ENCODE measurements around the gene MAP7D2. TPM values are rescaled to one million over a fixed set of nuclear protein-coding genes. Genes with fewer than 3 reads are reported as not detected.
"Not testable (repeated sequence)": the region's sequence is repeated elsewhere in the genome, so short reads cannot be mapped to it uniquely, and the experiment has no call there.

Gene MAP7D2
- 1.6 TPM for total RNA-seq

- Histone ChIP-seq H3K4me3 (ENCODE audit: low read length) (no peak within 1 kb of the TSS), H3K9me3 (ENCODE audit: low read depth, low read length) (no peaks in the 10 kb centered on the region), H3K27me3 (ENCODE audit: insufficient read depth, low read length) (peaks cover 19% of the 10 kb centered on the region), H3K4me1 (ENCODE audit: insufficient read depth, low read length) (no peaks in the 10 kb centered on the region)
These were observed at the start of gene MAP7D2 for GRCh38 chrX:20116577-20117240. Gene MAP7D2, minus strand, starts transcription at chrX:20116907. Its CDS starts 28 bp downstream, at chrX:20116879.

GRCh38 chrX:20162516-20162915 lies 45.8 kb upstream of the MAP7D2 start:
- H3K27me3 ChIP-seq (ENCODE audit: insufficient read depth, low read length); H3K9me3 ChIP-seq (ENCODE audit: low read depth, low read length); H3K4me1 ChIP-seq (ENCODE audit: insufficient read depth, low read length); H3K4me3 ChIP-seq (ENCODE audit: low read length): not testable (repeated sequence)

- H3K4me3 ChIP-seq (ENCODE audit: low read length): no peak overlapping the region
- H3K9me3 ChIP-seq (ENCODE audit: low read depth, low read length): no peaks in the 10 kb centered on the region
- no peaks in the 10 kb centered on the region for H3K27me3 ChIP-seq (ENCODE audit: insufficient read depth, low read length)
- no peaks in the 10 kb centered on the region for H3K4me1 ChIP-seq (ENCODE audit: insufficient read depth, low read length)
These were observed 43.2 kb upstream of the MAP7D2 start for GRCh38 chrX:20159797-20160385.

- H3K27me3 ChIP-seq (ENCODE audit: insufficient read depth, low read length): no peaks in the 10 kb centered on the region
- no peaks in the 10 kb centered on the region for H3K9me3 ChIP-seq (ENCODE audit: low read depth, low read length)
- H3K4me3 ChIP-seq (ENCODE audit: low read length): no peak overlapping the region
- H3K4me1 ChIP-seq (ENCODE audit: insufficient read depth, low read length): peaks cover 7% of the 10 kb centered on the region
These were observed 35.0 kb upstream of the MAP7D2 start for GRCh38 chrX:20151689-20152088.

- H3K4me1 ChIP-seq (ENCODE audit: insufficient read depth, low read length): peaks cover 7% of the 10 kb centered on the region
- no peak overlapping the region for H3K4me3 ChIP-seq (ENCODE audit: low read length)
- no peaks in the 10 kb centered on the region for H3K27me3 ChIP-seq (ENCODE audit: insufficient read depth, low read length)
- H3K9me3 ChIP-seq (ENCODE audit: low read depth, low read length): no peaks in the 10 kb centered on the region
These were observed 32.6 kb upstream of the MAP7D2 start for GRCh38 chrX:20149326-20149725.

GRCh38 chrX:20147561-20147960 lies 30.9 kb upstream of the MAP7D2 start:
- Histone ChIP-seq H3K4me3 (ENCODE audit: low read length) (no peak overlapping the region), H3K27me3 (ENCODE audit: insufficient read depth, low read length) (no peaks in the 10 kb centered on the region), H3K9me3 (ENCODE audit: low read depth, low read length) (no peaks in the 10 kb centered on the region), H3K4me1 (ENCODE audit: insufficient read depth, low read length) (peaks cover 7% of the 10 kb centered on the region)

GRCh38 chrX:20144491-20144890 lies 27.8 kb upstream of the MAP7D2 start:
- peaks cover 16% of the 10 kb centered on the region for H3K4me1 ChIP-seq (ENCODE audit: insufficient read depth, low read length)
- no peak overlapping the region for H3K4me3 ChIP-seq (ENCODE audit: low read length)
- no peaks in the 10 kb centered on the region for H3K27me3 ChIP-seq (ENCODE audit: insufficient read depth, low read length)
- H3K9me3 ChIP-seq (ENCODE audit: low read depth, low read length): no peaks in the 10 kb centered on the region

- Histone ChIP-seq H3K4me1 (ENCODE audit: insufficient read depth, low read length) (peaks cover 22% of the 10 kb centered on the region), H3K4me3 (ENCODE audit: low read length) (no peak overlapping the region), H3K9me3 (ENCODE audit: low read depth, low read length) (no peaks in the 10 kb centered on the region), H3K27me3 (ENCODE audit: insufficient read depth, low read length) (no peaks in the 10 kb centered on the region)
These were observed 26.9 kb upstream of the MAP7D2 start for GRCh38 chrX:20143561-20143960.

GRCh38 chrX:20143111-20143510 lies 26.4 kb upstream of the MAP7D2 start:
- no peak overlapping the region for H3K4me3 ChIP-seq (ENCODE audit: low read length)
- H3K27me3 ChIP-seq (ENCODE audit: insufficient read depth, low read length): no peaks in the 10 kb centered on the region
- peaks cover 22% of the 10 kb centered on the region for H3K4me1 ChIP-seq (ENCODE audit: insufficient read depth, low read length)
- H3K9me3 ChIP-seq (ENCODE audit: low read depth, low read length): no peaks in the 10 kb centered on the region

- H3K27me3 ChIP-seq (ENCODE audit: insufficient read depth, low read length): no peaks in the 10 kb centered on the region
- H3K9me3 ChIP-seq (ENCODE audit: low read depth, low read length): no peaks in the 10 kb centered on the region
- peak within 1 kb of the TSS; percentile 80 for H3K4me3 ChIP-seq (ENCODE audit: low read length)
- H3K4me1 ChIP-seq (ENCODE audit: insufficient read depth, low read length): peaks cover 15% of the 10 kb centered on the region
These were observed 24.8 kb upstream of the MAP7D2 start, which contains the start of gene EIF1AX for GRCh38 chrX:20141281-20142220. Gene EIF1AX, minus strand, starts transcription at chrX:20141838. Its CDS starts 198 bp downstream, at chrX:20141640.

GRCh38 chrX:20140420-20140819 lies 23.7 kb upstream of the MAP7D2 start:
- Histone ChIP-seq H3K9me3 (ENCODE audit: low read depth, low read length) (no peaks in the 10 kb centered on the region), H3K4me3 (ENCODE audit: low read length) (peak overlapping the region; percentile 80), H3K27me3 (ENCODE audit: insufficient read depth, low read length) (no peaks in the 10 kb centered on the region), H3K4me1 (ENCODE audit: insufficient read depth, low read length) (peaks cover 15% of the 10 kb centered on the region)

- Histone ChIP-seq H3K27me3 (ENCODE audit: insufficient read depth, low read length) (no peaks in the 10 kb centered on the region), H3K4me3 (ENCODE audit: low read length) (no peak overlapping the region), H3K9me3 (ENCODE audit: low read depth, low read length) (no peaks in the 10 kb centered on the region), H3K4me1 (ENCODE audit: insufficient read depth, low read length) (peaks cover 15% of the 10 kb centered on the region)
These were observed 23.3 kb upstream of the MAP7D2 start for GRCh38 chrX:20139966-20140365.

- Histone ChIP-seq H3K27me3 (ENCODE audit: insufficient read depth, low read length) (no peaks in the 10 kb centered on the region), H3K9me3 (ENCODE audit: low read depth, low read length) (no peaks in the 10 kb centered on the region), H3K4me3 (ENCODE audit: low read length) (no peak overlapping the region), H3K4me1 (ENCODE audit: insufficient read depth, low read length) (peaks cover 18% of the 10 kb centered on the region)
These were observed 19.2 kb upstream of the MAP7D2 start for GRCh38 chrX:20135944-20136343.

GRCh38 chrX:20132666-20133065 lies 16.0 kb upstream of the MAP7D2 start:
- Histone ChIP-seq H3K9me3 (ENCODE audit: low read depth, low read length) (no peaks in the 10 kb centered on the region), H3K4me3 (ENCODE audit: low read length) (no peak overlapping the region), H3K4me1 (ENCODE audit: insufficient read depth, low read length) (peaks cover 3% of the 10 kb centered on the region), H3K27me3 (ENCODE audit: insufficient read depth, low read length) (no peaks in the 10 kb centered on the region)

GRCh38 chrX:20130357-20130756 lies 13.7 kb upstream of the MAP7D2 start:
- no peaks in the 10 kb centered on the region for H3K27me3 ChIP-seq (ENCODE audit: insufficient read depth, low read length)
- H3K4me3 ChIP-seq (ENCODE audit: low read length): no peak overlapping the region

More at GRCh38 chrX:20130357-20130756, 13.7 kb upstream of the MAP7D2 start:
- peaks cover 3% of the 10 kb centered on the region for H3K4me1 ChIP-seq (ENCODE audit: insufficient read depth, low read length)
- no peaks in the 10 kb centered on the region for H3K9me3 ChIP-seq (ENCODE audit: low read depth, low read length)
